H7 (cell line): ENCODE measurements around the gene PMPCB. TPM values are rescaled to one million over a fixed set of nuclear protein-coding genes. Genes with fewer than 3 reads are reported as not detected.

Source experiments
- DNase-seq: peaks from one replicate; pipeline ENCODE4 v3.0.0; 2012
- H3K27me3 ChIP-seq: 2 replicates; pipeline ENCODE4 v1.6.0; 2011; ENCODE audit warnings: mild to moderate bottlenecking, low read length; ENCODE audit not compliant: control insufficient read depth, insufficient read depth
- H3K36me3 ChIP-seq: replicated peaks from 2 replicates; pipeline ENCODE4 v1.5.1; 2011; ENCODE audit warnings: low read length; ENCODE audit not compliant: control insufficient read depth, insufficient read depth
- H3K4me3 ChIP-seq: 2 replicates; pipeline ENCODE4 v1.5.1; 2011; ENCODE audit warnings: low read depth, mild to moderate bottlenecking, control low read depth, low read length, moderate library complexity; ENCODE audit not compliant: insufficient read depth
- total RNA-seq: library from RNA; depleted of rRNA; stranded (reverse); fragments of >200 nt; shearing (Covaris generic); gene quantifications from 2 replicates; pipeline ENCODE4 v1.2.3, GENCODE V29; 2014; rRNA removed

The PMPCB gene
- total RNA-seq, 1 experiment from 2014 or later = 99.9 TPM

DNA sequence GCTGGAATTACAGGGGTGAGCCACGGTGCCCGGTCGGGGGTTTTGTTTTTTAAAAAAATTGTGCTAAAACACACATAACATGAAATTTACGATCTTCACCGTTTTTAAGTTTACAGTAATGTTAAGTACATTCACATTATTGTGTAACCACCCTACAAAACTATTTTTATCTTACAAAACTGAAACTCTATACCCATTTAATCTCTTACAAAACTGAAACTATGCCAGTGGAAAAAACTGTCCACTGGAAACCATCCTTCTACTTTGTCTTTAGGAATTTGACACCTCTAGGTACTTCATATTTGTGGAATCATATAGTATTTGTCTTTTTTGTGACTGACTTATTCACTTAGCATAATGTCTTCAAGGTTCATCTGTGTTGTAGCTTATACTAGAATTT is 49.2 kb downstream of the PMPCB start:
- H3K4me3 ChIP-seq = no peak overlapping the region
- H3K27me3 ChIP-seq = no peaks in the 10 kb centered on the region
- no peak for DNase-seq
- H3K36me3 ChIP-seq = no peaks in the 10 kb centered on the region; the same call in 1 of the 2 replicates

DNA sequence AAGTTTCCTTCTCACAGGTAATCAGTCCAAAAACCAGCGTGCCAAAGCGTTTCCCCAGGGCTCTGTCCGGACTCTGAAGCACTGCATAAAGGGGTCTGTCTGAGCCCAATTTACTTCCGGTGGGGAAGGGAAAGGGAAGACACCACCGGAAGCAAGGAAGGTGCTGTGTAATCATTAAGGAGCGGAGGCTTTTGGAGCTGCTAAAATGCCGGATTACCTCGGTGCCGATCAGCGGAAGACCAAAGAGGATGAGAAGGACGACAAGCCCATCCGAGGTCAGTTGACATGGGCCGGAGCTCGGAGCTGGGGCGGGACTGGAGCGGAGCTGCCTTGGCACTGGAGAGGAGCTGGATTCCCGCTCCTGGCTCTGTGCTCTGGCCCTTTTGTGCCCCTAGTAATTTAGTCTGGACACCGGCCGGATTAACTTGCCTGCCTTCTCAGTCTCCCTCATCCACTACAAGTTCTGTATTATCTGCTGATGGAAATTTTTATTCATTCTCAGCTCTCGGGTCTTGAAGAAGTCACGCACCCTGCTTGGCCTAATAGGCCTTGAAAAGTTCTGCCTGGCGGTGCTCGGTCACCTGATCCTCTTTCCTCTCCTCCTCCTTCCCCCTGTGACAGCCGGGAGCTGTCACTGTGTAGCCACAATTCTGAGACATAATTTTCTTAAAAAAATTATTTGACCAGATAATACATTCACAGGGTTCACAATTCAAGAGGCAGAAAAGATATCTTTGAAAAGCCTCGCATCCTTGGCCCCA is 50.5 kb downstream of the PMPCB start, which contains the start of gene PSMC2:
TSS of gene PSMC2 (plus strand) at position 137 of the 761 bp plus-strand sequence. CDS start at position 206, 69 bp downstream.
- Histone ChIP-seq H3K36me3 (no peaks in the 10 kb centered on the region; the same call in none of the 2 replicates), H3K4me3 (peak within 1 kb of the TSS; percentile 91), H3K27me3 (no peaks in the 10 kb centered on the region)
- peak; percentile 76 for DNase-seq

DNA sequence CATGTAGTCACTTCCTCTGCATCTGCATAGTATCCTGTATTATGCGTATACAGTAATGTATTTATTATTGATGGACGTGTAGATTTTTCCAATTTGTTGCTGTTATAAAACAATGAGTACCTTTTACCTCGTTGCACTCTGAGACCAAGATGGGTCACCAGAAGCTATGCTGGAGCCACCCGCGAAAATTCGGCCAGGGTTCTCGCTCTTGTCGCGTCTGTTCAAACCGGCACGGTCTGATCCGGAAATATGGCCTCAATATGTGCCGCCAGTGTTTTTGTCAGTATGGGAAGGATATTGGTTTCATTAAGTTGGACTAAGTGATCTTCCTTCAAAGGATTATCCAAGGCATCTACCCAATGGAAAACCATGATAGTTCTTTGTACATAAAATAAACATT is 51.2 kb downstream of the PMPCB start:
- no peaks in the 10 kb centered on the region for H3K27me3 ChIP-seq
- no peak for DNase-seq
- no peaks in the 10 kb centered on the region; the same call in none of the 2 replicates for H3K36me3 ChIP-seq
- H3K4me3 ChIP-seq = peak overlapping the region; percentile 91

DNA sequence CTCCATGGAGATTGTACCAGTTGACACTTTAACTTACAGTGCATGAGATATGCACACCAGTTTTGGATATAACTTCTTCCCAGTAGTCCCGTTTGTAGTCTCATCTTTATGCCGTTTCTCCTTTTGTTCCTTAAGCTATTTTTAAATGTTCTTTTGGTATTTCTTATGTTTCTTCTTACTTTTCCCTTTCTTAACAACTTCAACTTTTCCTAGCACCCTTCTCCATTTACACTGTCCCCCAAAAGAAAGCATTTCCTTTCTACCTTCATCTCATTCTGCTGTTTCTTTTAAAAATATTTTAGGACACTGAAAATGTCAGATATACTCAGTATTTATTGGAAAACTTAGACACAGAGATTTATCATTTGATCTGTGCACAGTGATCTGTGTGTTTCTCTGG is 51.7 kb downstream of the PMPCB start:
- Histone ChIP-seq H3K36me3 (no peaks in the 10 kb centered on the region; the same call in none of the 2 replicates), H3K27me3 (no peaks in the 10 kb centered on the region), H3K4me3 (no peak overlapping the region)
- DNase-seq = no peak

DNA sequence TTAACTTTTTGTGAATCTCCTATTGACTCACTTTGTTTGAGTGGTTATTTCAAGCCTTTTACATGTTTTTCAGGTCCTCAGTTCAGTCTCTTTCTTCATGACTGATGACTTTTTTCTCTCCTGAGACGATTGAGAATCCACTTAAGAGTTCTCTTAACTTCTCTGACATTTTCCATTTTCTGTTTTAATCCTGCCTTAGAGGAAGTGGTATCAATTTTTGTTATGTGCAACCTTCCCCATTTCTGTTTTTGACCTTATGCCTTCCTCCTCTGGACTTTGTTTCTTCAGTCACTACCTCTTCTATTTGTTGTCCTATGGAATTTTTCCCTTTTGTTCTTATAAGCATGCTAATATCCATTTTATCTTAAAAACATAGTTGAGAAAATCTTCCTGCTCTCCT is 52.6 kb downstream of the PMPCB start:
- H3K27me3 ChIP-seq = no peaks in the 10 kb centered on the region
- H3K36me3 ChIP-seq = peaks cover 1% of the 10 kb centered on the region
- H3K4me3 ChIP-seq = no peak overlapping the region
- DNase-seq = no peak

Other genes starting within 250 kb of the PMPCB start
- 0.97 and 1.3 TPM in 2 replicates for gene FBXL13, start 222.6 kb upstream of the PMPCB start, total RNA-seq
- 30.1 and 36.9 TPM in 2 replicates for gene ARMC10, start 222.3 kb upstream of the PMPCB start, total RNA-seq
- gene NAPEPLD, start 148.3 kb upstream of the PMPCB start, total RNA-seq = 1.6 and 1.9 TPM in 2 replicates
- gene DNAJC2, start 47.3 kb downstream of the PMPCB start, total RNA-seq = 27.1 and 35.6 TPM in 2 replicates
- gene PSMC2, start 50.2 kb downstream of the PMPCB start, total RNA-seq = 138 and 151 TPM in 2 replicates
- gene SLC26A5, start 148.8 kb downstream of the PMPCB start, total RNA-seq = not detected in 2 replicates